HG02571 (cell line): ENCODE measurements around the gene TAPT1.

ENCODE experiments used
- ATAC-seq: cut with Tn5 transposase; IDR thresholded peaks from one replicate; pipeline ENCODE4 v1.9.1; 2021; ENCODE audit warnings: mild to moderate bottlenecking, moderate library complexity; ENCODE audit not compliant: unreplicated experiment

TAPT1 gene

DNA sequence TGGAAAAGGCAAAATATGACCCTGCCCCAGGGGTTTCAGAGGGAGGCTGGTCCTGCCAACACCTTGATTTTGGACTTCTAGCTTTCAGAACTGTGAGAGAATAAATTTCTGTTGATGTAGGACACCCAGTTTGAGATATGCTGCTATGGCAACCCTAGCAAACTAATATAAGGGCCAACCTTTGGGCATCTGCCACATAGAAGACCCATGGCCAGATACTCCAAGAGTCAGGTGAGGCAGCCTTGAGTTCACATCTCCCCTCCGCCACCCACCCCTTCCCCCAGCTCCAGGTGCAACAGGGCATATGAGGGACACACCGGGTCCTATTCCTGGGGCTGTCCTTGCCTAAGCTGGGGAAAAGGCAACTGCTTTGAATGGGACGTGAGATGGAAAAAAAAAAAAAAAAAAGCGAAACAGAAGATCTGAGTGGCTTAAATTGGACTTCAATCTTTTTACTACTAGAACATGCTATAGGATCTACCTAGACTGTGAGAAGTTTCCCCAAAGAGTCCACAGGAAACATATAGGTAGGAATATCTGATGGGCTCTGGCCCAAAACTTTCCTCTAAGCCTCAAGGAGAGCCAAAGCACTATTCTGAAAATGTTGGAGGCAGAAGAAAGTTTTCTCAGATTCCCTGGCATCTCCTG, 85.9 kb downstream of the TAPT1 start:
- ATAC-seq: no peak

- no peak for ATAC-seq
These were observed 87.0 kb downstream of the TAPT1 start for GRCh38 chr4:16139066-16139945.

DNA sequence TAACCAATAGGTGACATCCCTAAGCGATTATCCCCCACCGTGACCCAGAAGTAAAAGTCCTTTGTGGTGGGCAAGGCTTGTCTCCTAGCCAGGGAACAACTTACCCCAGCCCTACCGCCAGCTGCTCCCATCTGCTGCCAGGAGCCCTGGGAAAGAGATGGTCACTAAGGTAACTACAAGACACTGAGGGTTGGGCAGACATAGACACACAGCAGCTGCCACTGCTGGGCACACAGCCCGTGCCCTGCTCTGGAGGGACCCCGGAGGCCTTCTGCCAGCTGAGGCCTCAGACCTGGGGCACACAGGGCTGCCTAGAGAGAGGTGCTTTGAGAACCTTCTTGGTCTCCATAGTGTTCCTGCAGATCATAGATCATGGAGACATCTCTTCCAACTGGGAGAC, 89.4 kb downstream of the TAPT1 start:
- no peak for ATAC-seq

GRCh38 chr4:16136311-16136710, 90.0 kb downstream of the TAPT1 start:
- no peak for ATAC-seq

- ATAC-seq: no peak
These were observed 92.9 kb downstream of the TAPT1 start for GRCh38 chr4:16133406-16133805.

- ATAC-seq: no peak
These were observed 95.0 kb downstream of the TAPT1 start for GRCh38 chr4:16131293-16131692.

- no peak for ATAC-seq
These were observed 96.9 kb downstream of the TAPT1 start for GRCh38 chr4:16129336-16129735.

GRCh38 chr4:16126714-16127113, 99.6 kb downstream of the TAPT1 start:
- ATAC-seq: no peak

GRCh38 chr4:16125571-16126445, 100.5 kb downstream of the TAPT1 start:
- no peak for ATAC-seq

DNA sequence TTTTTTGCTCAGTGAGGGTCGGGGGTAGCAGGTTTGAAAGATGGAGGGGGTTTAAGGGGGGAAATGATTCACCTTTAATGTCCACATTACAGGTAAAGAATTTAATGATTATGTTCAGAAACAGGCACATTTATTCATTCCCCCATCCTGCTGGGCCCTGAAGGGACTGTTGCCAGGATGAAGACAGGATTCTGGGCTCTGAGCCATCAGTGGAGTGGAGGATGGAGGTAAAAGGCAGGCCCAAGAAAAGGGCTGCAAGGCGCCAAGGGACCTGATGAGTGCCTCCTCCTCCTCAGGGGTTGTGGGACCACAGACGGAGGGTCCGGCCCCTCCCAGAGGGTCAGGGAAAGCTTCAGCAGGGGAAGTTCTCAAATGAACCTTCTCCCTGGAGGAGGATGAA, 102.0 kb downstream of the TAPT1 start:
- ATAC-seq: no peak

- ATAC-seq: no peak
These were observed 102.8 kb downstream of the TAPT1 start for GRCh38 chr4:16123356-16124084.

DNA sequence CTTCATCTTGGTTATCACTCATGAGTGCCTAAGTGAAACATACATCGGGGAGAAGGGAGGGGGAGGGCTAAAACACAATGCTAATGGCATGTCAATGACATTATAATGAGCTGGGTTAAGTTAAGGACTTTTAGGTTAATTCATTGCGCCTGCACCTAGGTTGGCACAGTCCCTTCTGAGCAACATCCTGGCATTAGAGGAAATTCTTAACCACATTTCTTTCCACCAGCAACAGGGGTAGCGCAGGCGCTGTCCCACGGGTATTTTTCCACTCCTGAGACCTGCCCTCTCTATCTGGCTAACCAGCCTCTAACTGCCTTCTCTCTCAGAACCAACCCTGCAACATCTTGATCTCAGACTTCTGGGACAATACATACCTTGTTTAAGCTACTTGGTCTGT, 103.5 kb downstream of the TAPT1 start:
- ATAC-seq: no peak

DNA sequence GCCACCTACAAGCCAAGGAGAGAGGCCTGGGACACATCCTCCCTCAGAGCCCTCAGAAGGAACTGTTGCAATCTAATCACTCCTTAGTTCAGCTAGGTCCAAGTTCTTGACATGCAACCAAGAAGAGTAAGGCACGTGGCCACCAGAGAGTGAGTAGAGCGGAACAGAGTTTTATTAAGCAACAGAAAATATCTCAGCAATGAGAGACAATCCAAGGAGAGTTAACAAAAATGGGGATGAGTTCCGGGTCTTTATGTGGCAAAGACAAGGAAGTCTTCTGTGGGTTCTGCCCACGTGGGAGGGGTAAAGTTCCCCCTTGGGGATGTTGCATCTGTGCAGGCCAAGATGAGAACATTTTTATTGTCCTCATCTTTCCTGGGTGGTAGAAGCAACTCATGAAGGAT, 104.0 kb downstream of the TAPT1 start:
- no peak for ATAC-seq

GRCh38 chr4:16120720-16121119, 105.6 kb downstream of the TAPT1 start:
- no peak for ATAC-seq

- ATAC-seq: no peak
These were observed 106.3 kb downstream of the TAPT1 start for GRCh38 chr4:16119981-16120380.

- no peak for ATAC-seq
These were observed 108.2 kb downstream of the TAPT1 start for GRCh38 chr4:16118090-16118489.

DNA sequence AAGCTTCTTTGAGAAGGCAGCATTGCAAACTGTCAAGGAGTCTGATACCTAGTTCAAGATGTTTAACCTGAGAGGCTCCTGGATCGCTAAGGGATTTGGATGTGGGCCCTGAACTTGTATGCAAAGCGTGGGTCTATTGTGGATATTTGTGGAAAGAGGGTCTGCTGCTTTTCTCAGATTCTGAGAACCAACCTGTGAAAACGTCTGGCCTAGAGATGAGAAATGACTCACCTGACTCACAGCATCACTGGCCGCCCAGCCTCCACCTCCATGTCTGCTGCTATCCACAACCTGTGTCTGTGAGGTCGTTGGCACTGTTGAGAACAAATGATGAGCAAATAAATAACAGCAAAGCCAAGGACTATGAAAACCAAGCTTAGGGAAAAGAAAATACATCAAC, 109.1 kb downstream of the TAPT1 start:
- ATAC-seq: no peak

DNA sequence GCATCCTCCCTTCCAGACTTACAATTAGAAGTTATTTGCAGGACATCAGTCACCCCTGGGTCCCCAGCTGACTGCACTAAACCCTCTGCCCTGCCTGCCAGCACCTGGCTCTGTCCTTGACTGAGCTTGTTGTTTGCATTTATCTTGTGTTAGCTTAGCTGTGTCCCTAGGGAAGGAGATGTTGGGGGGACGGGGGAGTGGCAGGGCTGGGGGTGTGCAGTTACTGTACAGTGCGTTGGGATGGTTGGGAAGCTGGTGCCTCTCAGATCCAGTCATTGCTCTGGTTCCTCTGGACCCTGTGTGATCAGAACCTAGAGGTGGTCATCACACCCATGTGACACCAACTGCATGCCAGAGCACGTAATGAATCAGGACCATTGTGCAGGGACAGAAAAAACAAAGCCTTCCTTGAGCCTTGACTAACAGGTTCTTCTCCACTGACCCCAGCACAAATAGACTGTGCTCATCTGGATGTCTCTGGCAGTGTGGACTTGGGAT, 109.7 kb downstream of the TAPT1 start:
- no peak for ATAC-seq

DNA sequence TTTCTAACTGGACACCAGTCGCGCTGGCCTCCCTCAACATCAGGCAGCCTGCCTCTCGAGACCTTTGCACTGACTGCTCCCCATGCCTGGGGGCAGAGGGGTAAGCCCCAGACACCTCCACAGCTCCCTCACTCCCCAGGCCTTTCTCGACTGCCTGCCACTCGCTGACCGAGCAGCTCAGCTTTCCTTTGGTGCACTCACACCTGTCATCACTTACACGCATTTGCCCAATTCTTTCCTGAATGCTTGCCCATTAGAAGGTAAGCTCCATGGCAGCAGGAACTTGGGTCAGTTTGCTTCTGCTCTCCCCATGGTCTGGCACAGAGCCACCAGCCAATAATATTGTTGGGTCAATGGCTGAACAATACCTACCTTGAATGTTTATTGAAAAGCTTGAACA, 110.3 kb downstream of the TAPT1 start:
- no peak for ATAC-seq

DNA sequence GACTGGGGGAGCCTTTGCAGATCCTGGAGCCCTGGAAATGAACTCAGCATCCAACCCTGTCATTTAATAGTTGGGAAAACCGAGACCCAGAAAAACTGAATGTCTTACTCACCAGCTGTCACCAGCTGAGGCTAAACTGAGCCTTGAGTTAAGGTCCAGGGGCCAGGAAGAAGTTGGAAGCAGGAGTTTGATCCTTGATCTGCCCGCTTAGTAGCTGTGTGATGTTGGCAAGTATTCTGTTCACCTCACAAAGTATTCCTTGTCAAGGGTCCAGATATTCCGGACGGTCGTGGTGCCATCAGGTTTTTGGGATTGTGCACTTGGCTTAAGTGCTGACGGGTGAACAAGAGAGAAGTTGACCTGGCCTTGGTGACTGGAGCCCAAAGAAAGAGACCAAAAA, 111.7 kb downstream of the TAPT1 start:
- ATAC-seq: no peak

DNA sequence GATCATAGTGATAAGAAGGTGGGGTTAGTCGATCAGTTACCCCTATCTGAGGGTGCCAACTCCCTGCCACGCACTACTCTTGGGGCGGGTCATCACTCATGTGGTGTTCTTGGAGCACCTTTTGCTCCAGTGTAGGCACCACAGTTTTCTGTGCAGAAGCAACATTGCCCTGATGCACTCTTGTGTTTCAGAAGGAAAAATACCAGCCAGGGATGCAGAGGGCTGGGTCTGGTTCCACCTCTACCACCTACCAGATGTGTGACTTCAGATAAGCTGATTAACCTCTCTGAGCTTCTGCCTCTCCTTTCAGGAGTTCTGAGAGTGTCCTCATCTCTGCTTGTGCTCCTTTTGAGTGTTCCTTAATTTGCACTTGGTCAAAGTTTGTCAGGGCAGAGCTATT, 112.5 kb downstream of the TAPT1 start:
- no peak for ATAC-seq
